Transverse colon (tissue), 4 donors: ENCODE results near the gene BIN2. TPM values are rescaled to one million over a fixed set of nuclear protein-coding genes. Genes with fewer than 3 reads are reported as not detected.

ENCODE experiments used
- DNase-seq: peaks from one replicate; pipeline ENCODE4 v3.0.0-alpha.2; 2019
- H3K27ac ChIP-seq, 4 donors: fragments of 200-600 bp; sonication (generic); 2 replicates each; pipeline ENCODE4 v1.5.1; 2016 to 2018; ENCODE audit warnings: inconsistent platforms in 4 of 4
- H3K27me3 ChIP-seq: fragments of 200-600 bp; sonication (generic); 2 replicates; pipeline ENCODE4 v1.5.1; 2017; ENCODE audit warnings: inconsistent platforms
- H3K36me3 ChIP-seq, 4 donors: fragments of 200-600 bp; sonication (generic); 2 replicates each; pipeline ENCODE4 v1.5.1; 2017 to 2019; ENCODE audit warnings: inconsistent platforms in 4 of 4
- H3K4me1 ChIP-seq, 4 donors: fragments of 200-600 bp; sonication (generic); 2 replicates each; pipeline ENCODE4 v1.5.1; 2017 to 2020; ENCODE audit warnings: inconsistent platforms in 4 of 4
- H3K4me3 ChIP-seq, 4 donors: fragments of 200-600 bp; sonication (generic); 1 replicate in 1 of 4; 2 replicates in 3 of 4; pipeline versions ENCODE4 v1.5.1 to v1.6.1; 2017 to 2019; ENCODE audit warnings: inconsistent platforms in 4 of 4
- H3K9me3 ChIP-seq, 2 donors: fragments of 200-600 bp; sonication (generic); 2 replicates each; pipeline ENCODE4 v1.5.1; 2017 to 2019; ENCODE audit warnings: inconsistent platforms in 2 of 2
- EP300 ChIP-seq: sonication (generic); formaldehyde crosslinking; IDR thresholded peaks from one replicate; pipeline ENCODE4 v1.6.1; 2017; ENCODE audit warnings: antibody characterized with exemption, low read depth
- POLR2A ChIP-seq: fragments of 450-650 bp; IDR thresholded peaks from one replicate; pipeline ENCODE4 v1.6.1; 2016; ENCODE audit warnings: antibody characterized with exemption, mild to moderate bottlenecking, moderate library complexity
- POLR2AphosphoS5 ChIP-seq, 3 donors: sonication (generic); formaldehyde crosslinking; IDR thresholded peaks; one replicate each; pipeline ENCODE4 v1.6.1; 2016; ENCODE audit warnings: antibody characterized with exemption in 3 of 3
- WGBS, 2 donors: methylation state at CpG; one replicate each; pipeline ENCODE4 v1.1.5; 2018; ENCODE audit warnings: low coverage in 1 of 2; 5-methylcytosine and 5-hydroxymethylcytosine counted together
- in situ Hi-C, 4 donors: fragments of 200-750 bp; cut with MboI; loops; one replicate each; pipeline versions ENCODE4 v1.15.0 to v1.15.1; 2017; ENCODE audit warnings: low sequenced_read_pairs in 3 of 4, low pct_ligation_motif_present in 1 of 4, low pct_unique_long_range_greater_than_20kb in 1 of 4
- intact Hi-C: fragments of 100-400 bp; cut with DNase I; formaldehyde crosslinking; loops from one replicate; pipeline ENCODE4 v1.15.1; 2023; ENCODE audit warnings: low total_unique reads
- total RNA-seq, 4 donors: library from RNA; depleted of rRNA; stranded (reverse); fragments of >200 nt; gene quantifications; one replicate each; pipeline ENCODE4 v1.1.0, GENCODE V29; 2016
- TF ChIP-seq, protein P1 (sequence below), 5 experiments: fragments of 200-600 bp in 3 of 5; fragments of 450-650 bp in 2 of 5; sonication (generic) in 3 of 5; IDR thresholded peaks; 1 replicate in 2 of 5; 2 replicates in 3 of 5; pipeline ENCODE4 v1.5.1; 2016 to 2017; ENCODE audit warnings: antibody characterized with exemption in 5 of 5, inconsistent platforms in 3 of 5, mild to moderate bottlenecking in 2 of 5, moderate library complexity in 1 of 5

Gene BIN2
- total RNA-seq, 4 donors from 2014 or later = 4.0 to 28.8 (median 9.0) TPM

DNA sequence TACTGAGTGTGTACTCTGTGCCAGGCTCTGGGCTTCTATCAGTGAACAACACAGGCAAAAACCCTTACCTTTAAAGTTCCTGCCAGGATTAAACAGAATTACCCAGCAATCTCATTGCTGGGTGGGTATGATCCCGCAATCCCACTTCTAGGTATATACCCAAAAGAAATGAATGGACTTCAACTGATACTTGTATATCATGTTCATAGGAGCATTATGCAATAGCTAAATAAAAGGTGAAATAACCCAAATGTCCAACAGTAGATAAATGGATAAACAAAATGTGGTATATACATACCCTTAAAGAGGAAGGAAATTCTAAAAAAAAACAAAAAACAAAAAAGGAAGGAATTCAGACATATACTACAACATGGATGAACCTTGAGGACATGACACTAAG is 70.7 kb downstream of the BIN2 start:
- TF ChIP-seq EP300 (no peak), POLR2A (no peak), POLR2AphosphoS5 (IDR thresholded peaks at IDR 0.05) (no peak)
- TF ChIP-seq, protein P1, sequence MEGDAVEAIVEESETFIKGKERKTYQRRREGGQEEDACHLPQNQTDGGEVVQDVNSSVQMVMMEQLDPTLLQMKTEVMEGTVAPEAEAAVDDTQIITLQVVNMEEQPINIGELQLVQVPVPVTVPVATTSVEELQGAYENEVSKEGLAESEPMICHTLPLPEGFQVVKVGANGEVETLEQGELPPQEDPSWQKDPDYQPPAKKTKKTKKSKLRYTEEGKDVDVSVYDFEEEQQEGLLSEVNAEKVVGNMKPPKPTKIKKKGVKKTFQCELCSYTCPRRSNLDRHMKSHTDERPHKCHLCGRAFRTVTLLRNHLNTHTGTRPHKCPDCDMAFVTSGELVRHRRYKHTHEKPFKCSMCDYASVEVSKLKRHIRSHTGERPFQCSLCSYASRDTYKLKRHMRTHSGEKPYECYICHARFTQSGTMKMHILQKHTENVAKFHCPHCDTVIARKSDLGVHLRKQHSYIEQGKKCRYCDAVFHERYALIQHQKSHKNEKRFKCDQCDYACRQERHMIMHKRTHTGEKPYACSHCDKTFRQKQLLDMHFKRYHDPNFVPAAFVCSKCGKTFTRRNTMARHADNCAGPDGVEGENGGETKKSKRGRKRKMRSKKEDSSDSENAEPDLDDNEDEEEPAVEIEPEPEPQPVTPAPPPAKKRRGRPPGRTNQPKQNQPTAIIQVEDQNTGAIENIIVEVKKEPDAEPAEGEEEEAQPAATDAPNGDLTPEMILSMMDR (IDR thresholded peaks at IDR 0.05) = no peak

GRCh38 chr12:51247523-51248206 is 76.3 kb downstream of the BIN2 start:
- TF ChIP-seq POLR2AphosphoS5 (IDR thresholded peaks at IDR 0.05) (no peak), POLR2A (no peak), EP300 (no peak)
- TF ChIP-seq, protein P1 (IDR thresholded peaks at IDR 0.05) = no peak
- H3K36me3 ChIP-seq = peaks cover 0 to 11% (median 5%) of the 10 kb centered on the region in 4 donors
- no peak overlapping the region for H3K4me3 ChIP-seq
- no peaks in the 10 kb centered on the region for H3K27me3 ChIP-seq
- in situ Hi-C loops = no loop called here
- H3K9me3 ChIP-seq = no peaks in the 10 kb centered on the region
- intact Hi-C loops = no loop called here
- H3K27ac ChIP-seq = no peak overlapping the region
- WGBS, 2 donors = 75% methylated on average over 13 of the region's 14 CpGs; no CpG with 5 or more reads in 1 of the 2 donors
- DNase-seq = no peak
- peaks cover 0 to 21% (median 9%) of the 10 kb centered on the region in 4 donors for H3K4me1 ChIP-seq

More for the DNA sequence above, 70.7 kb downstream of the BIN2 start:
- no peak for DNase-seq
- 100% methylated on average over 1 of the region's 1 CpG; no CpG with 5 or more reads in 1 of the 2 donors for WGBS, 2 donors
- Histone ChIP-seq H3K36me3 (peaks cover 0 to 3% (median 0%) of the 10 kb centered on the region in 4 donors), H3K9me3 (no peaks in the 10 kb centered on the region), H3K27ac (no peak overlapping the region), H3K4me3 (no peak overlapping the region), H3K4me1 (no peaks in the 10 kb centered on the region), H3K27me3 (no peaks in the 10 kb centered on the region)
- intact Hi-C loops = no loop called here
- in situ Hi-C loops = loop anchor here in 1 of 4 donors (10.0 kb wide), 1 partner anchor 98 kb away; no protein-coding TSS in a partner anchor

DNA sequence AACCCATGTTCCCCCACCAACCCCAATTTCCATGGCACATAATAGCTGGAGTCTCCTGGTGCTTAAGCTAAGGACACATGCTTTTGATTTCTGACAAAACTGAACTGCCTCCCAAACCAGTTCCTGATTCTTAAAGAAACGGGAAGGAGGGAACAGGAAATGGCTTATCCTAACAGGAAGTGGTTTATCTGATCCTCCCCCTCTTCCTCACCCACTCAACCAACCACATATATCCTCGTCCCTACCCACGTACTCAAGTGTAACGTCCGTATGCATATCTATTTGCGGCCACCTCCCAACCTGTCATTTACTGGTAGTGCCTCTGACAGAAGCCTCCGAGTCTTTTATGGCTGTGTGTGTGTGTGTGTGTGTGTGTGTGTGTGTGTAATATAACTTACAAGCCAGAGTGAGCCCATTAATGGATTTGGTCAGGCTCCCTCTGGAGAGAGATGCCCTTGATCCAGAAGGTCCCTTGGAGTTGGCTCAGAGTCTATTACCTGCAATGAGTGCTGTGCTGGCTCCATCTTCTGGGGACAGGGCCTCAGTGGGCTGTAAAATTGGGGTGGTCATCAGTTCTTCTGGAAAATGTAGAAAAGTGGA is 77.6 kb downstream of the BIN2 start:
- Histone ChIP-seq H3K27me3 (no peaks in the 10 kb centered on the region), H3K9me3 (no peaks in the 10 kb centered on the region), H3K27ac (peak overlapping the region in 3 of 4 donors; percentile 18 to 41 (median 35)), H3K36me3 (peaks cover 0 to 24% (median 11%) of the 10 kb centered on the region in 4 donors), H3K4me1 (peaks cover 0 to 30% (median 10%) of the 10 kb centered on the region in 4 donors), H3K4me3 (no peak overlapping the region)
- 24 to 43% methylated on average over 6 to 7 of the region's 7 CpGs for WGBS, 2 donors
- DNase-seq = peak; percentile 17
- TF ChIP-seq POLR2AphosphoS5 (IDR thresholded peaks at IDR 0.05) = peak in 1 of 3 donors; percentile 6
- TF ChIP-seq EP300 = no peak
- TF ChIP-seq, protein P1 (IDR thresholded peaks at IDR 0.05) = no peak
- no peak for TF ChIP-seq POLR2A
- intact Hi-C loops (no loop called here), in situ Hi-C loops (no loop called here)

- Histone ChIP-seq H3K4me3 (no peak overlapping the region), H3K4me1 (peaks cover 0 to 37% (median 16%) of the 10 kb centered on the region in 4 donors), H3K9me3 (no peaks in the 10 kb centered on the region), H3K36me3 (peaks cover 0 to 31% (median 14%) of the 10 kb centered on the region in 4 donors), H3K27ac (peak overlapping the region in 3 of 4 donors; percentile 18 to 41 (median 35)), H3K27me3 (no peaks in the 10 kb centered on the region)
- DNase-seq = no peak
- intact Hi-C loops = no loop called here
- TF ChIP-seq, protein P1 (IDR thresholded peaks at IDR 0.05) = no peak
- no peak for TF ChIP-seq POLR2A
- TF ChIP-seq EP300 = no peak
- TF ChIP-seq POLR2AphosphoS5 (IDR thresholded peaks at IDR 0.05) = no peak
- WGBS, 2 donors = 92 to 100% methylated on average over 1 to 11 of the region's 11 CpGs
- in situ Hi-C loops = no loop called here
These were observed 78.3 kb downstream of the BIN2 start for GRCh38 chr12:51245476-51246253.
